HepG2 (cell line): ENCODE measurements around the gene CAPN12. TPM values are rescaled to one million over a fixed set of nuclear protein-coding genes. Genes with fewer than 3 reads are reported as not detected.

Experiments
- CEBPZ ChIP-seq: IDR thresholded peaks from 2 replicates; pipeline ENCODE4 v1.6.1; 2012; ENCODE audit warnings: low read length, improper control_type of control experiment
- GATA4 ChIP-seq: sonication (generic); IDR thresholded peaks from 2 replicates; pipeline ENCODE4 v1.6.1; 2016; ENCODE audit warnings: antibody characterized with exemption, low read depth, borderline replicate concordance
- HNRNPL ChIP-seq: fragments of 200-400 bp; formaldehyde crosslinking; IDR thresholded peaks from 2 replicates; pipeline ENCODE4 v1.6.1; 2017; ENCODE audit warnings: mild to moderate bottlenecking, low read depth, low read length
- ISL2 ChIP-seq: sonication (generic); formaldehyde crosslinking; IDR thresholded peaks from 2 replicates; pipeline ENCODE4 v1.5.0; 2020; ENCODE audit warnings: missing genetic modification reagents
- MAX ChIP-seq: IDR thresholded peaks from 2 replicates; pipeline ENCODE4 v1.6.1; 2012; ENCODE audit warnings: inconsistent platforms
- MEIS2 ChIP-seq: sonication (generic); formaldehyde crosslinking; IDR thresholded peaks from 2 replicates; pipeline ENCODE4 v1.9.0; 2021; ENCODE audit warnings: mild to moderate bottlenecking, missing genetic modification reagents
- MLLT10 ChIP-seq: sonication (generic); formaldehyde crosslinking; IDR thresholded peaks from 2 replicates; pipeline ENCODE4 v1.4.0; 2020; ENCODE audit warnings: missing genetic modification reagents
- MTA1 ChIP-seq: sonication (generic); formaldehyde crosslinking; IDR thresholded peaks from 2 replicates; pipeline ENCODE4 v1.4.0; 2020; ENCODE audit warnings: missing genetic modification reagents, mild to moderate bottlenecking, borderline replicate concordance
- MXD4 ChIP-seq: IDR thresholded peaks from 2 replicates; pipeline ENCODE4 v1.6.1; 2016; ENCODE audit warnings: mild to moderate bottlenecking, missing biosample characterization, missing genetic modification reagents
- NR2F2 ChIP-seq: IDR thresholded peaks from 2 replicates; pipeline ENCODE4 v1.6.1; 2012; ENCODE audit warnings: low read depth, inconsistent platforms, borderline replicate concordance
- PRPF4 ChIP-seq: fragments of 200-400 bp; formaldehyde crosslinking; IDR thresholded peaks from 2 replicates; pipeline ENCODE4 v1.6.1; 2016; ENCODE audit warnings: low read length, low read depth; ENCODE audit not compliant: poor library complexity, severe bottlenecking
- RBM22 ChIP-seq: fragments of 200-400 bp; formaldehyde crosslinking; optimal IDR thresholded peaks from 2 replicates; pipeline ENCODE3; 2017; ENCODE audit warnings: mild to moderate bottlenecking, low read length, moderate library complexity
- SALL1 ChIP-seq: sonication (generic); formaldehyde crosslinking; IDR thresholded peaks from 2 replicates; pipeline ENCODE4 v1.8.0; 2022; ENCODE audit warnings: mild to moderate bottlenecking, missing genetic modification reagents
- SAP130 ChIP-seq: IDR thresholded peaks from 2 replicates; pipeline ENCODE4 v1.6.1; 2016; ENCODE audit warnings: low read depth
- SETDB1 ChIP-seq: sonication (generic); formaldehyde crosslinking; IDR thresholded peaks from 2 replicates; pipeline ENCODE4 v1.5.1; 2020; ENCODE audit warnings: missing genetic modification reagents, mild to moderate bottlenecking, borderline replicate concordance
- SP1 ChIP-seq, 2 experiments: fragments of 450-650 bp in 1 of 2; sonication (generic) in 1 of 2; formaldehyde crosslinking in 1 of 2; IDR thresholded peaks; 2 replicates each; pipeline versions ENCODE4 v1.4.0 to v1.6.1; 2016 to 2020; ENCODE audit warnings: missing genetic modification reagents in 1 of 2
- SP2 ChIP-seq: sonication (generic); formaldehyde crosslinking; IDR thresholded peaks from 2 replicates; pipeline ENCODE4 v1.5.1; 2020; ENCODE audit warnings: mild to moderate bottlenecking, missing genetic modification reagents
- TBL1XR1 ChIP-seq: fragments of 150-350 bp; IDR thresholded peaks from 2 replicates; pipeline ENCODE4 v1.6.1; 2014; ENCODE audit warnings: borderline replicate concordance, low read length; ENCODE audit not compliant: partially characterized antibody
- U2AF2 ChIP-seq: fragments of 200-400 bp; formaldehyde crosslinking; IDR thresholded peaks from 2 replicates; pipeline ENCODE4 v1.6.1; 2017; ENCODE audit warnings: low read depth, mild to moderate bottlenecking, low read length
- ZBTB7A ChIP-seq: sonication (generic); formaldehyde crosslinking; IDR thresholded peaks from 2 replicates; pipeline ENCODE4 v1.8.0; 2022; ENCODE audit warnings: mild to moderate bottlenecking, missing genetic modification reagents
- ZKSCAN1 ChIP-seq: fragments of 150-350 bp; IDR thresholded peaks from 2 replicates; pipeline ENCODE4 v1.6.1; 2014; ENCODE audit warnings: low read length
- ZNF484 ChIP-seq: sonication (generic); formaldehyde crosslinking; IDR thresholded peaks from 2 replicates; pipeline ENCODE4 v1.5.1; 2020; ENCODE audit warnings: mild to moderate bottlenecking, low read depth, missing genetic modification reagents, borderline replicate concordance
- ZNF589 ChIP-seq: sonication (generic); formaldehyde crosslinking; conservative IDR thresholded peaks from 2 replicates; pipeline ENCODE4 v1.8.0; 2022; ENCODE audit warnings: mild to moderate bottlenecking, moderate library complexity, missing genetic modification reagents
- polyA plus RNA-seq, 8 experiments: library from polyadenylated mRNA; depleted of rRNA in 3 of 8; stranded (reverse) in 7 of 8; unstranded in 1 of 8; fragments of >200 nt; fragmentation: Illumina TruSeq in 4 of 8; extraction: Trizol in 4 of 8; gene quantifications; 2 replicates each; pipeline versions ENCODE4 v1.2.1 to v1.2.3, GENCODE V29; 2011 to 2016; ENCODE audit warnings: low read depth in 4 of 8, missing spikeins in 1 of 8, mixed read lengths in 1 of 8; ENCODE audit not compliant: insufficient read depth in 1 of 8
- total RNA-seq, 5 experiments: library from RNA; depleted of rRNA; stranded (reverse); fragments of >200 nt; fragmentation: Illumina TruSeq; extraction: Trizol; gene quantifications; 2 replicates each; pipeline ENCODE4 v1.2.3, GENCODE V29; 2016; ENCODE audit warnings: low read depth in 1 of 5
- TF ChIP-seq, protein P1 (sequence below): sonication (generic); formaldehyde crosslinking; IDR thresholded peaks from 2 replicates; pipeline ENCODE4 v1.4.0; 2020; ENCODE audit warnings: missing genetic modification reagents, borderline replicate concordance

The CAPN12 gene
- total and polyA plus RNA-seq, 2 of the 13 experiments (the other 11 are each of a cell fraction or from before 2014, with no cell fraction given) = 1.6 to 13.6 TPM

GRCh38 chr19:38759590-38760003 lies 15.3 kb upstream of the CAPN12 start (continued):
- TF ChIP-seq HNRNPL (no peak), ISL2 (CRISPR knock-in tag) (peak; percentile 85), TBL1XR1 (peak; percentile 23), GATA4 (0 out of 2 replicates have a peak, but pooled peaks have one; percentile 58), U2AF2 (no peak), NR2F2 (peak; percentile 54; the same call in 1 of the 2 replicates), SAP130 (peak; percentile 85), ZNF589 (no peak; the same call in 1 of the 2 replicates), CEBPZ (no peak), MEIS2 (peak; percentile 70; the same call in 1 of the 2 replicates), PRPF4 (no peak), MAX (no peak; the same call in 1 of the 2 replicates), RBM22 (no peak), ZNF484 (CRISPR knock-in tag) (no peak), ZKSCAN1 (no peak), SETDB1 (no peak), MXD4 (no peak), ZBTB7A (no peak), SALL1 (CRISPR knock-in tag) (peak; percentile 86), SP1 (IDR thresholded peaks at IDR 0.05) (no peak), SP1 (CRISPR knock-in tag; IDR thresholded peaks at IDR 0.05) (no peak), SP2 (CRISPR knock-in tag) (no peak), MLLT10 (no peak), MTA1 (CRISPR knock-in tag) (no peak)
- TF ChIP-seq, protein P1, sequence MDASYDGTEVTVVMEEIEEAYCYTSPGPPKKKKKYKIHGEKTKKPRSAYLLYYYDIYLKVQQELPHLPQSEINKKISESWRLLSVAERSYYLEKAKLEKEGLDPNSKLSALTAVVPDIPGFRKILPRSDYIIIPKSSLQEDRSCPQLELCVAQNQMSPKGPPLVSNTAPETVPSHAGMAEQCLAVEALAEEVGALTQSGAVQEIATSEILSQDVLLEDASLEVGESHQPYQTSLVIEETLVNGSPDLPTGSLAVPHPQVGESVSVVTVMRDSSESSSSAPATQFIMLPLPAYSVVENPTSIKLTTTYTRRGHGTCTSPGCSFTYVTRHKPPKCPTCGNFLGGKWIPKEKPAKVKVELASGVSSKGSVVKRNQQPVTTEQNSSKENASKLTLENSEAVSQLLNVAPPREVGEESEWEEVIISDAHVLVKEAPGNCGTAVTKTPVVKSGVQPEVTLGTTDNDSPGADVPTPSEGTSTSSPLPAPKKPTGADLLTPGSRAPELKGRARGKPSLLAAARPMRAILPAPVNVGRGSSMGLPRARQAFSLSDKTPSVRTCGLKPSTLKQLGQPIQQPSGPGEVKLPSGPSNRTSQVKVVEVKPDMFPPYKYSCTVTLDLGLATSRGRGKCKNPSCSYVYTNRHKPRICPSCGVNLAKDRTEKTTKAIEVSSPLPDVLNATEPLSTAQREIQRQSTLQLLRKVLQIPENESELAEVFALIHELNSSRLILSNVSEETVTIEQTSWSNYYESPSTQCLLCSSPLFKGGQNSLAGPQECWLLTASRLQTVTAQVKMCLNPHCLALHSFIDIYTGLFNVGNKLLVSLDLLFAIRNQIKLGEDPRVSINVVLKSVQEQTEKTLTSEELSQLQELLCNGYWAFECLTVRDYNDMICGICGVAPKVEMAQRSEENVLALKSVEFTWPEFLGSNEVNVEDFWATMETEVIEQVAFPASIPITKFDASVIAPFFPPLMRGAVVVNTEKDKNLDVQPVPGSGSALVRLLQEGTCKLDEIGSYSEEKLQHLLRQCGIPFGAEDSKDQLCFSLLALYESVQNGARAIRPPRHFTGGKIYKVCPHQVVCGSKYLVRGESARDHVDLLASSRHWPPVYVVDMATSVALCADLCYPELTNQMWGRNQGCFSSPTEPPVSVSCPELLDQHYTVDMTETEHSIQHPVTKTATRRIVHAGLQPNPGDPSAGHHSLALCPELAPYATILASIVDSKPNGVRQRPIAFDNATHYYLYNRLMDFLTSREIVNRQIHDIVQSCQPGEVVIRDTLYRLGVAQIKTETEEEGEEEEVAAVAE = peak; percentile 65; the same call in 1 of the 2 replicates
